ENCODE measurements around the gene HKDC1. TPM values are rescaled to one million over a fixed set of nuclear protein-coding genes. Genes with fewer than 3 reads are reported as not detected.

Gene HKDC1
- total RNA-seq, 1 donor from 2014 or later, result 125 TPM

- no peak for TF ChIP-seq CTCF (IDR thresholded peaks at IDR 0.05; ENCODE audit: insufficient read depth, low read length, poor library complexity, severe bottlenecking)
- no peak overlapping the region for H3K4me3 ChIP-seq (ENCODE audit: low read depth, low read length)
These were observed 6.4 kb upstream of the HKDC1 start for GRCh38 chr10:69213591-69214311.

GRCh38 chr10:69214666-69215131 lies 5.4 kb upstream of the HKDC1 start:
- H3K4me3 ChIP-seq (ENCODE audit: low read depth, low read length), result no peak overlapping the region
- H3K36me3 ChIP-seq (ENCODE audit: control insufficient read depth, insufficient read depth, low read length), result no peaks in the 10 kb centered on the region
- no peak for DNase-seq (ENCODE audit: low read depth)
- H3K27me3 ChIP-seq (ENCODE audit: control insufficient read depth, insufficient read depth, low read length), result no peaks in the 10 kb centered on the region
- TF ChIP-seq CTCF (IDR thresholded peaks at IDR 0.05; ENCODE audit: insufficient read depth, low read length, poor library complexity, severe bottlenecking), result no peak

More at GRCh38 chr10:69213591-69214311, 6.4 kb upstream of the HKDC1 start:
- peaks cover 1% of the 10 kb centered on the region for H3K36me3 ChIP-seq (ENCODE audit: control insufficient read depth, insufficient read depth, low read length)
- H3K27me3 ChIP-seq (ENCODE audit: control insufficient read depth, insufficient read depth, low read length), result no peaks in the 10 kb centered on the region
- no peak for DNase-seq (ENCODE audit: low read depth)

GRCh38 chr10:69215405-69216171 lies 4.5 kb upstream of the HKDC1 start:
- Histone ChIP-seq H3K27me3 (ENCODE audit: control insufficient read depth, insufficient read depth, low read length) (no peaks in the 10 kb centered on the region), H3K36me3 (ENCODE audit: control insufficient read depth, insufficient read depth, low read length) (no peaks in the 10 kb centered on the region), H3K4me3 (ENCODE audit: low read depth, low read length) (no peak overlapping the region)
- TF ChIP-seq CTCF (IDR thresholded peaks at IDR 0.05; ENCODE audit: insufficient read depth, low read length, poor library complexity, severe bottlenecking), result no peak
- no peak for DNase-seq (ENCODE audit: low read depth)

- Histone ChIP-seq H3K36me3 (ENCODE audit: control insufficient read depth, insufficient read depth, low read length) (no peaks in the 10 kb centered on the region), H3K27me3 (ENCODE audit: control insufficient read depth, insufficient read depth, low read length) (no peaks in the 10 kb centered on the region), H3K4me3 (ENCODE audit: low read depth, low read length) (no peak overlapping the region)
- no peak for TF ChIP-seq CTCF (IDR thresholded peaks at IDR 0.05; ENCODE audit: insufficient read depth, low read length, poor library complexity, severe bottlenecking)
- DNase-seq (ENCODE audit: low read depth), result no peak
These were observed 3.5 kb upstream of the HKDC1 start for GRCh38 chr10:69216577-69217118.

- no peaks in the 10 kb centered on the region for H3K36me3 ChIP-seq (ENCODE audit: control insufficient read depth, insufficient read depth, low read length)
- no peaks in the 10 kb centered on the region for H3K27me3 ChIP-seq (ENCODE audit: control insufficient read depth, insufficient read depth, low read length)
- DNase-seq (ENCODE audit: low read depth), result peak; percentile 95
- no peak for TF ChIP-seq CTCF (IDR thresholded peaks at IDR 0.05; ENCODE audit: insufficient read depth, low read length, poor library complexity, severe bottlenecking)
- no peak overlapping the region for H3K4me3 ChIP-seq (ENCODE audit: low read depth, low read length)
These were observed 2.9 kb upstream of the HKDC1 start for GRCh38 chr10:69217119-69217754.

Measured in kidney epithelial cell (primary cell).